ENCODE data around the gene TRIM46.

The TRIM46 gene

DNA sequence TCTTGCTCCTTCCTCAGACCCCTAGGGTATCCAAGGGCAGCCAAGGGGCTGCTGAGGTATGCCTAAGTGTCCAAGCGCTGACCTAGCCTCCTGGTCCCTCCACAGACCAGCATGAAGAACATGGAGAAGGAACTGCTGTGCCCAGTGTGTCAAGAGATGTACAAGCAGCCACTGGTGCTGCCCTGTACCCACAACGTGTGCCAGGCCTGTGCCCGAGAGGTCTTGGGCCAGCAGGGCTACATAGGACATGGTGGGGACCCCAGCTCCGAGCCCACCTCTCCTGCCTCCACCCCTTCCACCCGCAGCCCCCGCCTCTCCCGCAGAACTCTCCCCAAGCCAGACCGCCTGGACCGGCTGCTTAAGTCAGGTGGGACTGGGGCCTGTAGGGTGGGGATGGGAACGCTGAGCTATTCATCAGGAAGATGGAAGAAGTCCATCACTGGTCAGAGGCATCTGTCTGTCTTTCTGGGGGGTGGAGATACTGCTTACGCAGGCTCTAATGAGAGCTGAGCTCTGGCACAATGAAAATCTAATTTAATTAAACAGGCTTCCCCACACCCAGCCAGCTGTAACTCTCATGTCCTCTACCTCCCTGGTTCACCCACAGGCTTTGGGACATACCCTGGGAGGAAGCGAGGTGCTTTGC lies 1.8 kb downstream of the TRIM46 start:
- Histone ChIP-seq H3K27me3 (ENCODE audit: insufficient read depth, low read length) (no peaks in the 10 kb centered on the region), H3K4me3 (ENCODE audit: low read length) (peak overlapping the region; percentile 81), H3K27ac (ENCODE audit: low read depth, low read length) (no peak overlapping the region), H3K4me1 (ENCODE audit: insufficient read depth, low read length) (peaks cover 5% of the 10 kb centered on the region; the same call in 1 of the 2 replicates), H3K9me3 (ENCODE audit: insufficient read depth, low read depth, low read length) (no peaks in the 10 kb centered on the region), H3K36me3 (ENCODE audit: insufficient read depth, low read length) (peaks cover 34% of the 10 kb centered on the region), H3K9ac (ENCODE audit: low read depth, low read length) (no peak overlapping the region)
- 93% methylated on average over 12 of the region's 12 CpGs for WGBS

DNA sequence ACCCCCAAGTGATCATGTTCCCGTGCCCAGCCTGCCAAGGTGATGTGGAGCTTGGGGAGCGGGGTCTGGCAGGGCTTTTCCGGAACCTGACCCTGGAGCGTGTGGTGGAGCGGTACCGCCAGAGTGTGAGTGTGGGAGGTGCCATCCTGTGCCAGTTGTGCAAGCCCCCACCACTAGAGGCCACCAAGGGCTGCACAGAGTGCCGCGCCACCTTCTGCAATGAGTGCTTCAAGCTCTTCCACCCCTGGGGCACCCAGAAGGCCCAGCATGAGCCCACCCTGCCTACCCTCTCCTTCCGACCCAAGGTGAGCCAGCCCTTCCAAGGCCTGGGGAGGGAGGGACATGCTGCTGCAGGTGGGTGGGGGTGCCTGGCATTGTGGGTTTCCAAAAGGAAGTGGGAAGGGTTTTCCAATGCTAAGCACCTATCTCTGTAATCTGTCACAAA lies 2.3 kb downstream of the TRIM46 start:
- Histone ChIP-seq H3K9ac (ENCODE audit: low read depth, low read length) (no peak overlapping the region), H3K9me3 (ENCODE audit: insufficient read depth, low read depth, low read length) (no peaks in the 10 kb centered on the region), H3K27ac (ENCODE audit: low read depth, low read length) (no peak overlapping the region), H3K36me3 (ENCODE audit: insufficient read depth, low read length) (peaks cover 33% of the 10 kb centered on the region), H3K4me3 (ENCODE audit: low read length) (no peak overlapping the region), H3K4me1 (ENCODE audit: insufficient read depth, low read length) (peaks cover 5% of the 10 kb centered on the region; the same call in 1 of the 2 replicates), H3K27me3 (ENCODE audit: insufficient read depth, low read length) (no peaks in the 10 kb centered on the region)
- 90% methylated on average over 9 of the region's 9 CpGs for WGBS

DNA sequence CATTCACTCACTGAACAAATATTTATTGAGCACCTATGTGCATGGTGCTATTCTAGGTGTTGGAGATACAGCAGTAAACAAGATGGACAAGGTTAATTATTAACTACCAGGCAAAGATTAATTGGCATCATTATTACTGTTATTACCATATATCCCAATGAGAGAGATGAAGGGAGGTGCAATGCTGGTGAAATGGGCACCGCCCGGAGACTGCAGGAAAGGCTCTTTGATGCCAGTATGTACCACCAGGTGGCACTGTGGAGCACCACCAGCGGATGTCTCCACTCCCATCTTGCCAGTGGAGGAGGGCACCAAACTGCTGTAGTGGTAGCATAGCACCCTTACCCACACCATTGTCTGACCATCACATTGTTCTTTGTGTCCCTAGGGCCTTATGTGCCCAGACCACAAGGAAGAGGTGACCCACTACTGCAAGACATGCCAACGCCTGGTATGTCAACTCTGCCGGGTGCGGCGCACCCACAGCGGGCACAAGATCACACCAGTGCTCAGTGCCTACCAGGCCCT lies 3.0 kb downstream of the TRIM46 start:
- Histone ChIP-seq H3K9me3 (ENCODE audit: insufficient read depth, low read depth, low read length) (no peaks in the 10 kb centered on the region), H3K9ac (ENCODE audit: low read depth, low read length) (no peak overlapping the region), H3K36me3 (ENCODE audit: insufficient read depth, low read length) (peaks cover 40% of the 10 kb centered on the region), H3K27me3 (ENCODE audit: insufficient read depth, low read length) (no peaks in the 10 kb centered on the region), H3K27ac (ENCODE audit: low read depth, low read length) (no peak overlapping the region), H3K4me3 (ENCODE audit: low read length) (no peak overlapping the region), H3K4me1 (ENCODE audit: insufficient read depth, low read length) (peaks cover 5% of the 10 kb centered on the region; the same call in 1 of the 2 replicates)
- 74% methylated on average over 8 of the region's 8 CpGs for WGBS

DNA sequence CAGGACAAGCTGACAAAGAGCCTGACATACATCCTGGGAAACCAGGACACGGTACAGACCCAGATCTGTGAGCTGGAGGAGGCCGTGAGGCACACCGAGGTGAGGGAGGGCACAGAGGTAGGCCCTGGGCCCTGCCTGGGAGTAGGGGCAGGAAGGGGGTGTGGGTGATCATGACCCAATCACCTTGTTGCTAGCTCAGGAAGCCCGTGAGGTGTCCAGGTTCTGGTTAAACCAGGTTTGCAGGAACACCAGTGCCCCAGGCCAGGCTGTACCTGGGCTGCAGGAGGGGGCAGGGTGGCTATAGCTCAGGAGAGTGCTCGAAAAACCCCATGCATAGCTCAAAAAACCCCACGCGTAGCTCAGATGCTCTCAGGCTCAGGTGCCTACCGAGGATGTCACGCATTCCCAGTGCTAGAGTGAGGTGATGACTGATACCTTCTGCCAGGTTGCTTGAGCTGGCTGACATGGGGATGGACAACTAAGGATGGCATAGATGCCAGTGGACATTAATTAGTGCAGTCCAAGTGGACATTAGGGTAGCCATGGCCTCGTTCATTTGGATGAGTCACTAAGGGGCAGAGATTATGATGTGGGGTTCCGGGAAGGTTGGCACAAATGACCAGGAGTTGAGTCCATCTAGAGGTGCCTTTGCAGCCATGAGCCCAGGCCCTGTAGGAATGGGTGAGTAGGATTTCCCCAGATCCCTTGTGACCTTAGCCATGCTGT lies 3.7 kb downstream of the TRIM46 start:
- no peak overlapping the region for H3K27ac ChIP-seq (ENCODE audit: low read depth, low read length)
- no peak overlapping the region for H3K9ac ChIP-seq (ENCODE audit: low read depth, low read length)
- WGBS = 90% methylated on average over 11 of the region's 11 CpGs
- H3K9me3 ChIP-seq (ENCODE audit: insufficient read depth, low read depth, low read length) = no peaks in the 10 kb centered on the region
- H3K4me1 ChIP-seq (ENCODE audit: insufficient read depth, low read length) = peaks cover under 1% of the 10 kb centered on the region; the same call in 1 of the 2 replicates
- H3K27me3 ChIP-seq (ENCODE audit: insufficient read depth, low read length) = no peaks in the 10 kb centered on the region
- H3K4me3 ChIP-seq (ENCODE audit: low read length) = no peak overlapping the region
- peaks cover 46% of the 10 kb centered on the region for H3K36me3 ChIP-seq (ENCODE audit: insufficient read depth, low read length)

DNA sequence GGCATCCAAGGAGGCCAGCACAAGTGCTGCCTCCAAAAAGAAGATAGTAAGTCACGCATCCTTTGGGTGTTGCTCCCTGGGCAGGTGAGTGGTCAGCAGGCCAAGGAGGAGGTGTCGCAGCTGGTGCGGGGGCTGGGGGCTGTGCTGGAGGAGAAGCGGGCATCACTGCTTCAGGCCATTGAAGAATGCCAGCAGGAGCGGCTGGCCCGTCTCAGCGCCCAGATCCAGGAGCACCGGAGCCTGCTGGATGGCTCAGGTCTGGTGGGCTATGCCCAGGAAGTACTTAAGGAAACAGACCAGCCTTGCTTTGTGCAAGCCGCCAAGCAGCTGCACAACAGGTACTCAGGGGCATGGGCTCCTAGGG lies 4.3 kb downstream of the TRIM46 start:
- H3K4me1 ChIP-seq (ENCODE audit: insufficient read depth, low read length) = no peaks in the 10 kb centered on the region
- 89% methylated on average over 9 of the region's 9 CpGs for WGBS
- H3K27me3 ChIP-seq (ENCODE audit: insufficient read depth, low read length) = no peaks in the 10 kb centered on the region
- peaks cover 47% of the 10 kb centered on the region for H3K36me3 ChIP-seq (ENCODE audit: insufficient read depth, low read length)
- no peaks in the 10 kb centered on the region for H3K9me3 ChIP-seq (ENCODE audit: insufficient read depth, low read depth, low read length)
- H3K4me3 ChIP-seq (ENCODE audit: low read length) = no peak overlapping the region
- no peak overlapping the region for H3K9ac ChIP-seq (ENCODE audit: low read depth, low read length)
- H3K27ac ChIP-seq (ENCODE audit: low read depth, low read length) = no peak overlapping the region

DNA sequence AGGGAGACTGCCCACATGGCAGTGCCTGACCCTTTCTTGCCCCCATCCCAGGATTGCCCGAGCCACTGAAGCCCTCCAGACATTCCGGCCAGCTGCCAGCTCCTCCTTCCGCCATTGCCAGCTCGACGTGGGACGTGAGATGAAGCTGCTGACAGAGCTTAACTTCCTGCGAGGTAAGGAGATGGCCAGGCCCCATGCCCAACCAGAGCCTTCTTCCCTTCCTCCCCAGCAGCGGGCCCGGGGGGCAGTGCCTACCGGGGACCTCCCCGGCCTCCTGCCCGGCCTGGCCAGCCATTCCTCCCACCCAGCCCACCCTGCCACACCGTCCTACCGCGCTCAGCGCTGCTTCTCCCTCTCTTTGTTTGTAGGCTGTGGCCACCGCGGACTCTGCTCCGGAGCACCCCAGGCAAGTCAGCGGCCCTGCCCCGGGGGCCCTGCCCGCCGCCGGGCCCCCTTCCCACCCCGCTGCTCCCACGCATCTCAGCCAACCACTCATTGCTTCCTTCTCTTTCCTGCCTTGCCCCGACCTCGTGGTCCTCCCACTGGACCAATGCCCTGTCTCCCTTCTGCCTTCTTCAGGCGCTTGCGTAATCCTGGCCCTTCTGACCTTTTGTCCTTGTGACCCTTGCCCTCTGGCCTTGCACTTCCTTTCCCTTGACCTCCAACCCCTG lies 4.9 kb downstream of the TRIM46 start:
- peaks cover 48% of the 10 kb centered on the region for H3K36me3 ChIP-seq (ENCODE audit: insufficient read depth, low read length)
- H3K27me3 ChIP-seq (ENCODE audit: insufficient read depth, low read length) = no peaks in the 10 kb centered on the region
- no peaks in the 10 kb centered on the region for H3K9me3 ChIP-seq (ENCODE audit: insufficient read depth, low read depth, low read length)
- no peaks in the 10 kb centered on the region for H3K4me1 ChIP-seq (ENCODE audit: insufficient read depth, low read length)
- H3K27ac ChIP-seq (ENCODE audit: low read depth, low read length) = no peak overlapping the region
- WGBS = 94% methylated on average over 30 of the region's 30 CpGs
- H3K4me3 ChIP-seq (ENCODE audit: low read length) = no peak overlapping the region
- H3K9ac ChIP-seq (ENCODE audit: low read depth, low read length) = no peak overlapping the region

DNA sequence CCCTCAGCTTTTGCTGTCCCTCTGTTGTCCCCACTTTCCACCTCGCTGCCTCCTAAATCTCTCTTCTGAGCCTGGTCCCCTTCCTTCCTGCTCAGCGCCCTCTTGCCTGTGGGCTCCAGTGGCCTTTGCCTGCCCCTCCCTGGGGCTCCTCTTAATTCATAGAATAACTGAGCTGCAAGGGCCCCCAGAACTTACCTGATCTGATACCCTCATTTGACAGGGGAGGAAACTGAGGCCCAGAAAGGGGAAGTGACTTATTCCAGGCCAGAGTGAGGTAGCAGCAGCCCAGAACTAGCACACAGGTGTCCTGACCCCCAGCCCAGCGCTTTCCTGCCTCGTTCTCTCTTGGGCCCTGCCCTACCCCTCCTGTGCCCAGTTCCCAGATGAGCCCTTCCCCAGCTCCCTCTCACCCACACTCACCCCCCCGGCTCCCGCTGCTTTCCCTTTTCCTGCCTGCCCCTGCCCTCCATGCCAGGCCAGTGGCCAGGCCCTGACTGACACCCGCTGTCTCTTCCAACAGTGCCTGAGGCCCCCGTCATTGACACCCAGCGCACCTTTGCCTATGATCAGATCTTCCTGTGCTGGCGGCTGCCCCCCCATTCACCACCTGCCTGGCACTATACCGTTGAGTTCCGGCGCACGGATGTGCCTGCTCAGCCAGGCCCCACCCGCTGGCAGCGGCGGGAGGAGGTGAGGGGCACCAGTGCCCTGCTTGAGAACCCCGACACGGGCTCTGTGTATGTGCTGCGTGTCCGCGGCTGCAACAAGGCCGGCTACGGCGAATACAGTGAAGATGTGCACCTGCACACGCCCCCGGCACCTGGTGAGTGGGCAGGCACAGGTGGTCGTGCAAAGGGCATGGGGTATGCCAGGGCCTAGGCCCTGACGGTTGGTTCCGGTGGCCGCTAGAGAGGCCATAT lies 5.7 kb downstream of the TRIM46 start:
- Histone ChIP-seq H3K27me3 (ENCODE audit: insufficient read depth, low read length) (no peaks in the 10 kb centered on the region), H3K27ac (ENCODE audit: low read depth, low read length) (no peak overlapping the region)
- 96% methylated on average over 31 of the region's 31 CpGs for WGBS

DNA sequence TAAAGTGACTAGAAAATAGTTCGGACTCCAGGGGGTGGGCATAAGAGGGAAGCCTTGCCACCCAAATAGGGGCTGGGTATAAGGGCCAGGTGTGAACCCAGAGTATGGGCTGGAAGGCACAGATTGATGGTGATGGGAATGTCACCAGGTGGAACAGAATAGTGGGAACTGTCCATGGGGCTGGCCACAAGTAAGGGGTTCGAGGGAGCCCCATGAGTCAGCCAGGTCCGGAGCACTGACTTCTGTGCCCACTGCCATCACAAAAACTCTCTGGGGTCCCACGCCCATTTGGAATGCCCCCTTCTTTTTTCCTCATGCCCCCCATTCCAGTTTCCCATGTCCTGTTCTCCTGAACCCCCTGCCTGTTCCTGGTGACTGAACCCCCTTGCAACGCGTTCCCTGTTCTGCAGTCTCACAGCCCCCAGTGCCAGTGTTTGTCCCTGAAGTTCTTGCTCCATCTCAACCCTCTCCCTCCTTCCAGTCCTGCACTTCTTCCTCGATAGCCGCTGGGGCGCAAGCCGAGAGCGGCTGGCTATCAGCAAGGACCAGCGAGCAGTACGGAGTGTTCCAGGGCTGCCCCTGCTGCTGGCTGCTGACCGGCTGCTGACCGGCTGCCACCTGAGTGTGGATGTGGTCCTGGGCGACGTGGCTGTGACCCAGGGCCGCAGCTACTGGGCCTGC lies 7.9 kb downstream of the TRIM46 start:
- 95% methylated on average over 18 of the region's 18 CpGs for WGBS
- H3K27ac ChIP-seq (ENCODE audit: low read depth, low read length) = no peak overlapping the region
- H3K9ac ChIP-seq (ENCODE audit: low read depth, low read length) = no peak overlapping the region
- H3K4me1 ChIP-seq (ENCODE audit: insufficient read depth, low read length) = peaks cover 2% of the 10 kb centered on the region
- H3K9me3 ChIP-seq (ENCODE audit: insufficient read depth, low read depth, low read length) = no peaks in the 10 kb centered on the region
- H3K27me3 ChIP-seq (ENCODE audit: insufficient read depth, low read length) = no peaks in the 10 kb centered on the region
- H3K4me3 ChIP-seq (ENCODE audit: low read length) = no peak overlapping the region
- peaks cover 53% of the 10 kb centered on the region for H3K36me3 ChIP-seq (ENCODE audit: insufficient read depth, low read length)

More for the DNA sequence above, 5.7 kb downstream of the TRIM46 start:
- Histone ChIP-seq H3K4me3 (ENCODE audit: low read length) (no peak overlapping the region), H3K4me1 (ENCODE audit: insufficient read depth, low read length) (no peaks in the 10 kb centered on the region), H3K9me3 (ENCODE audit: insufficient read depth, low read depth, low read length) (no peaks in the 10 kb centered on the region), H3K36me3 (ENCODE audit: insufficient read depth, low read length) (peaks cover 53% of the 10 kb centered on the region), H3K9ac (ENCODE audit: low read depth, low read length) (no peak overlapping the region)

DNA sequence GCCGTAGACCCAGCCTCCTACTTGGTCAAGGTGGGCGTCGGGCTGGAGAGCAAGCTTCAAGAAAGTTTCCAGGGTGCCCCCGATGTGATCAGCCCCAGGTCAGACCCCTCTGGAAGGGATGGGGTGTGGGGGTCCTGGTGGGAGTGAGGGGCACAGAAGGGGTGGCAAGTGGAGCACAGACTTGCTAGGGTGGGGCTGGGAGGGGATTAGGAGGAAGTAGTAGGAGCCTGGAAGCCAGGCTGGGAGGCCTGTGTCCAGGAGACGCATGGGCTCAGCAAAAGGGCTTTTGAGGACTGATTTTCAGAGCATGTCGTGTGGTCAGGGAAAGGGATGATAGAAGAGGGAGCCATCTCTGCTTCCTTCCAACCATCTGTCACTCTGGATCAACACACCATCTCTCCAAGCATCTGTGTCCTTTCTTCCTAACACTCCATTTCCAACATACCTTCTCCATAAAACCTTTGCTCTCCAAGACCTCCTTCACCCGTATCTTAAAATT lies 8.5 kb downstream of the TRIM46 start:
- no peaks in the 10 kb centered on the region for H3K27me3 ChIP-seq (ENCODE audit: insufficient read depth, low read length)
- H3K9ac ChIP-seq (ENCODE audit: low read depth, low read length) = no peak overlapping the region
- no peaks in the 10 kb centered on the region for H3K9me3 ChIP-seq (ENCODE audit: insufficient read depth, low read depth, low read length)
- H3K36me3 ChIP-seq (ENCODE audit: insufficient read depth, low read length) = peaks cover 49% of the 10 kb centered on the region
- no peak overlapping the region for H3K27ac ChIP-seq (ENCODE audit: low read depth, low read length)
- no peak overlapping the region for H3K4me3 ChIP-seq (ENCODE audit: low read length)
- H3K4me1 ChIP-seq (ENCODE audit: insufficient read depth, low read length) = peaks cover 6% of the 10 kb centered on the region
- 98% methylated on average over 7 of the region's 7 CpGs for WGBS

DNA sequence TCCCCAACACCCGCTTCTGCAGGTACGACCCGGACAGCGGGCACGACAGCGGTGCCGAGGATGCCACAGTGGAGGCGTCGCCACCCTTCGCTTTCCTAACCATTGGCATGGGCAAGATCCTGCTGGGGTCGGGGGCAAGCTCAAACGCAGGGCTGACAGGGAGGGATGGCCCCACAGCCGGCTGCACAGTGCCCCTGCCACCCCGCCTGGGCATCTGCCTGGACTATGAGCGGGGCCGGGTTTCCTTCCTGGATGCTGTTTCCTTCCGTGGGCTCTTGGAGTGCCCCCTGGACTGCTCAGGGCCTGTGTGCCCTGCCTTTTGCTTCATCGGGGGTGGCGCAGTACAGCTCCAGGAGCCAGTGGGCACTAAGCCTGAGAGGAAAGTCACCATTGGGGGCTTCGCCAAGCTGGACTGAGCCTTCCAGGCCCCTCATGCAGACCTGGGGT lies 10.1 kb downstream of the TRIM46 start:
- H3K4me1 ChIP-seq (ENCODE audit: insufficient read depth, low read length) = peaks cover 6% of the 10 kb centered on the region
- no peak overlapping the region for H3K9ac ChIP-seq (ENCODE audit: low read depth, low read length)

More for the DNA sequence above, 10.1 kb downstream of the TRIM46 start:
- H3K36me3 ChIP-seq (ENCODE audit: insufficient read depth, low read length) = peaks cover 34% of the 10 kb centered on the region
- no peaks in the 10 kb centered on the region for H3K9me3 ChIP-seq (ENCODE audit: insufficient read depth, low read depth, low read length)
- H3K27ac ChIP-seq (ENCODE audit: low read depth, low read length) = no peak overlapping the region
- WGBS = 95% methylated on average over 20 of the region's 20 CpGs
- H3K4me3 ChIP-seq (ENCODE audit: low read length) = no peak overlapping the region
- H3K27me3 ChIP-seq (ENCODE audit: insufficient read depth, low read length) = no peaks in the 10 kb centered on the region
